NCI-H1105 (cell line): Measurements from ENCODE around the gene MYL1.
A peak's percentile ranks its signal among the peaks of the same experiment; 100 is the strongest.

Source experiments
- DNase-seq: peaks from one replicate; lab custom pipeline; 2025; lab: John Stamatoyannopoulos, UW

Gene MYL1

DNA sequence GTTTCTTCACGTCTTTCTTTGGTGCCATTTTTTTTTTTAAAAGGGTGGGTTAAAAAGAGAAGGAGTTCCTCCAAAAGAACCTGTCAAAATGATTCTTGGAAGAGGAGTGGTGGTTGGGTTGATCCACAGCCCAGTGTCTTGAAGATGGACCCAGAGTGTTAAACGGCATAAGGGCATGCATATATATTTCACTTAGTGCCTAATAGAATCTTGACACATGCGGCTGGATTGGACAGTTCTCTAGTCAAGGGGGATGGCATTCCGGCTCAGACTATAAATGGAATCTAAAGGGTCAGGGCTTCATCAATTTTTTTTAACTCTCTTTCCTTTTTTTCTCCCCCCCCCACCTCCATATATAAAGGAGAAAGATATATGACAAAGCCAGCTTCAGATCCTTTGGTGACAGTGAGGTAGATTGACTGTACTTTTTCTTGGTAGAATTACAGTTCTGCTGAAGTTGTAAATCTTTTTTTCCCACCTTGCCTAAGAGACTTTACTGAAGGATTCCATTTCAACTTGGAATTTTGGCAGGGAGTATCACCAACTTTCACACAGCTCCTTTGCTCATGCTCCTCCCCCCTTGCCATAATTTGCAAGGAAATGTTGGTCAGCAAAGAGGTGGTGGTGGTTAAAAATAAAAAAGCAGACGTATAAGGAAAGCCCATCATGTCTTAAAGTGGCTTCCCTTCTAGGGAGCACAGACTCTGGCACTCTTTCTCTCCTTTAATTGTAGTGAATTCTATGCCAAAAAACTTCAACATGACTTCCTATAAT lies at the start of gene MYL1:
Gene MYL1, minus strand, starts transcription at position 160 of the 774 bp plus-strand sequence. Its CDS starts 132 bp downstream, at position 28.
- no peak for DNase-seq

DNA sequence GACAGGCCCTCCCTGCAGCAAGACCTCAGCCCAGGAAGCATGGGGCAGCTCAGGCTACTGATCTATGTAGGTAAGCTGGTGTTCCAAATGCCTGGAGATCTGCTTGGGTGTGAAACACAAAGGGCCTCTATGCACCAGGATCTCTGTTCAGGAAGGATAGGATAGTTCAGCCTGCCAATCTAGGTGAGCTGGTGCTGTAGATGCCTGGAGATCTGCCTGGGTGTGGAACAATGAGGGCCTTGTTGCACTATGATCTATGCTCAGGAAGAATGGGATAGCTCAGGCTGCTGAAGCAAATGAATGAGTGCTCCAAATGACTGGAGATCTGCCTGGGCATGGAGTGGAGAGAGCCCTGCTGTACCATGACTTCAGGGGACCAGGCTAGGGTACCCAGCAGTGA lies 48.9 kb upstream of the MYL1 start:
- DNase-seq = no peak

DNA sequence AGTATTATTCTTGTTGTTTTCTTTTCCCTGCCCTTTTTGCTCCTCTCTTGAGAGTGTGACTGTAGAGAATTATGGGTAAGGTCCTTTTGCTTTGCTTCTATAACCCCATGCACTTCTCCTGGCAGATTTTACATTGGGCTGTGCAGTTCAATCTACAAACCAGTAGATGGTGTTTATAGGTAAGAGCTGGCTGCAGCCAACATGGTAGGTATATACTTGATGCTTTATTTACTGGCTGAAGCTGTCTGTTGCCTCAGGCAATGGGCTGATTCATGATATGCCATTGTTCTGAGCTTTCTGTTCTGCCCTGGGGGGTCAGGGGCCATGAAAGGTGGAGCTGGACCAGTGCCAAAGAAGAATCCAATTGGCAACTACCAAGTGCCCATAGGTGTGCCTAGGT lies 48.3 kb upstream of the MYL1 start:
- DNase-seq = no peak

DNA sequence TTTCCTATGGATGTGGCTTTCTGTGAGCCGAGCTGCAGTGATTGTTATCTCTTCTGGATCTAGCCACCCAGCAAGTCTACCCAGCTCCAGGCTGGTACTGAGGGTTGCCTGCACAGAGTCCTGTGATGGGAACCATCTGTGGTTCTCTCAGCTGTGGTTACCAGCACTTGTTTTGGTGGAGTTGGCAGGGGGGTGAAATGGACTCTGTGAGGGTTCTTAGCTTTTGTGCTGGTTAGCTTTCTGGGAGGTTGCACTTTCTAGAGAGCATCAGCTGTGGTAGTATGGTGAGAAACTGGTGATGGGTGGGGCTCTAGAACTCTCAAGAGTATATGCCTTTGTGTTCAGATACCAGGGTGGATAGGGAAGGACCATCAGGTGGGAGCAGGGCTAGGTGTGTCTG lies 45.4 kb upstream of the MYL1 start:
- no peak for DNase-seq

DNA sequence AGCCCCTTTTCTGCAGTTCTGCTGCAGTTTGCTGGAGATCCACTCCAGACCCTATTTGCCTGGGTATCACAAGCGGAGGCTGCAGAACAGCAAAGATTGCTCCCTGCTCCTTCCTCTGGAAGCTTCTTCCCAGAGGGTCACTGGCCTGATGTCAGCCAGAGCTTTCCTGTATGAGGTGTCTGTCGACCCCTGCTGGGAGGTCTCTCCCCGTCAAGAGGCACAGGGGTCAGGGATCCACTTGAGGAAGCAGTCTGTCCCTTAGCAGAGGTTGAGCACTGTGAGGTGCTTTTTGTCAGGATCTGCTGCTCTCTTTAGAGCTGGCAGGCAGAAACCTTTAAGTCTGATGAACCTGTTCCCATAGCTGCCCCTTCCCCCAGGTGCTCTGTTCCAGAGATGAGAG lies 42.0 kb upstream of the MYL1 start:
- no peak for DNase-seq

DNA sequence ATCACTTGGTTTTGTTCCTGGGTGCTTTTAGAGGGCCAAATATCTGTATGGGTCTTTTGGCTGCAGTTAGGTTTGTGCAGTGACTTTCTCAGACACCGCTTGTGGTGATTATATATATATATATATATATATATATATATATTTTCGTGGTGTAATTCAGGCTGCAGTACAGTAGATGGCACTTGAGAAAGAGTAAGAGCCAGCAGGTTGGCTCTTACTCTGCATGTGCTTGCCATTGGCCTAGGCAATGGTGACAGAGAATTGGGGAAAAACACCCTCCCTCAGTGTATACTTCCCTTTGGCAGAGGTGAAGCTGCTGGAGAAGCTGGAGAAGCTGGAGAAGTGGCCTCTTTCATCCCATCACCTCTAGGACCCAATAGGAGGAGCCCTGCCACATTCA lies 22.2 kb upstream of the MYL1 start:
- no peak for DNase-seq

DNA sequence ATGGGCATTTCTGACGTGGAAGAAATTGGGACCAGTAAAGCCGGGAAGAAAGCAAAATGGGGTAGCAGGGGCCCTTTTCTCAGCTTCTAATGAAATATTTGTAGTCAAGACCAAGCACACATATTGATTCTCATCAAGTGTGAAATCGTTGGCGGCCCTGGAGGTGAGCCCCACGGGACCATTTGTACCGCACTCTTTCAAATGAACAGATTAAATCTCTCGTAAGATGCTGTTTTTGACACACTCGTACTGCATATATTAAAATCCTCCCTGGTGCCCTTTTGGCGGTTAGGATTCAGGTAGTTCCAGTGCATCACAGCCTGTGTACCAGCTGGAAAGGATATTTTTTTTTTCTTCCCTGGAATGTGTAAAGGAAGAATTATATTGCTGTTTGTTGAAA lies 9.9 kb upstream of the MYL1 start:
- DNase-seq = no peak

DNA sequence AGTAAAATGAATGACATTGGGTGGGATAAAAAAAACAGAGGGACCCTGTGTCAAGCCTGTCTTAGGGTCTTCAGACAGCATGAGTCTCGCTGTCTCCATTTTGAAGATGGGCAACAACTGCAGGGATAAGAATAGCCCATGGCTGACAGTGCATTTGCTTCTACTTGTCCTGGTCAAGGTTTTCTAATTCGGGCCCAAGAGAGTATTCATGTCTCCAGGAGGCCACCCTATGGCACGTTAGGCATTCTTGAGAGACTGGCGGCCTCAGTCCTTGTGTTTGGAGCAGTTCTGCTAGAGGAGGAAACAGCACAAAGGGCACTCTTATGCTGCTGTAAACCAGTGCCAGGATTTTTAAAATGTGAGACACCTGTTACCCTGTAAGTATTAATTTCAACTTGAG lies 9.5 kb upstream of the MYL1 start:
- no peak for DNase-seq

DNA sequence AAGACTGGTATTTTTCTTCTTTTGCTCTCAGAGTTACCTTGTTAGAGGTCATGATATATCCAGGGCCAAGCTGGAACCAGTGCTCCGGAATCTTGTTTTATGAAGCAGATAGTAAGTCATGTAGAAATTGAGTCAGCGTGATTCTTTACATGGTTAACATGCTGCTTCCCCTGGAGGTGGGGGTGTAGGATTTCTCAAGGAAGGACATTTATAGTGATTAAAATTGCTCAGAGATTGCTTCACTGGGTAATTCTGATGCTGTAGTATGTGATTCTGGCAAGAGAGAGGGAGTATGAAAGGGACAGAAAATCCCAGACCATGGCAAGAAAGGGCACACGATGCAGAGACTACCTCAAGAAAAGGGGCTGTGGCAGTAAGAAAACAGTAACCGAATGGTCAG lies 8.0 kb upstream of the MYL1 start:
- no peak for DNase-seq

DNA sequence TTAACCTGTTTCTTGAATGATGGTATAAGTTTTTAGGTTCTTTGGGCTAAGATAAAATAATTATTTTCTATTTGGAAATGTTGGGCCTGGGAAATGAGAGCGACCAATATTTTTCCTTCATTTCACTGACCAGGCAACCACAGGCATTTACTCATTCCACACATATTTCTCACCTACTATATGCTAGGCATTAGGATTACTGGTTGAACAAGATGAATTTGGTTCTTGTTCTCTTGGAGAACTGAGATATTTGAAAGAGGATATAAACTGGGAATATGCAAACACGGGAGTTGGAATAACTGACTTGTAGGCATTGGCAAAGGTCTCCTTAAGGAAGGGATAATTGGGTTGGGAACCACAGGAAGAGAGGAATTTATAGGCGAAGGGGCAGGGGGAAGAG lies 3.9 kb upstream of the MYL1 start:
- DNase-seq = no peak

DNA sequence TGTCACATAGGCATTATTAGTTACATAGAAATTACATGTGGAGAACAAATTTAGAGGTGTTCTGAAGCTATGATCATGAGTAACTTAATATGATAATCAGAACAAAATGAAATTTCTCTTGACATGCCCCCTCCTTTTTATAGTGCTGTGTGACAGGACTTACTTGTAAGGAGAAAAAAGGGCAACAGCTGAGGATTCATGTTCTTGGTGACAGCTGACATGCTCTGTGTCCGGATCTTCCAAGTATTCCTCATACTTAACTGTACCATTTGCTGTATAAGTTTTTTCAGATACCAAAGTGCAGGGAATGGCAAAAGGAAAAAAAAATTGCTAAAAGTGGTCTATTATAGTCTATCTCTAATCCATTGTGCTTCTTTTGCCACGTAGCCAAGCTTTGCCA lies 3.5 kb upstream of the MYL1 start:
- DNase-seq = no peak

DNA sequence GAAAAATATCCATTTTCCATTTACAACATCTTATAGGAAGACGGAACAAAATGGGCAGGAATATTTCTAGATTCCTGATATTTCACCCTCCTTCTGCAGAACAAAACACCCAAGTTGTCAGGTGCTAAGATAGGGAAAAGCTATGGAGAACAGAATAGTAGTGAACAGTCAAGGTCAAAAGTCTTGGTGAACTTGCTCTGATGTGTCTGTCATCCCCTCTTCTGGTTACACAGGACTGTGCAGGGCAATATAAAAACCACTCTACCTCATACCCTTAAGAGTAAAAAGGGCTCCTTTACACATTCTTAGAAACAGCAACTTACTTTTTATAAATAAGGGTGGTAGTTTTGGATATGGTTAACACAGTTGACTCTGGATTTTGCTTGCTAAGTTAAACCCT lies 4.4 kb downstream of the MYL1 start:
- no peak for DNase-seq

DNA sequence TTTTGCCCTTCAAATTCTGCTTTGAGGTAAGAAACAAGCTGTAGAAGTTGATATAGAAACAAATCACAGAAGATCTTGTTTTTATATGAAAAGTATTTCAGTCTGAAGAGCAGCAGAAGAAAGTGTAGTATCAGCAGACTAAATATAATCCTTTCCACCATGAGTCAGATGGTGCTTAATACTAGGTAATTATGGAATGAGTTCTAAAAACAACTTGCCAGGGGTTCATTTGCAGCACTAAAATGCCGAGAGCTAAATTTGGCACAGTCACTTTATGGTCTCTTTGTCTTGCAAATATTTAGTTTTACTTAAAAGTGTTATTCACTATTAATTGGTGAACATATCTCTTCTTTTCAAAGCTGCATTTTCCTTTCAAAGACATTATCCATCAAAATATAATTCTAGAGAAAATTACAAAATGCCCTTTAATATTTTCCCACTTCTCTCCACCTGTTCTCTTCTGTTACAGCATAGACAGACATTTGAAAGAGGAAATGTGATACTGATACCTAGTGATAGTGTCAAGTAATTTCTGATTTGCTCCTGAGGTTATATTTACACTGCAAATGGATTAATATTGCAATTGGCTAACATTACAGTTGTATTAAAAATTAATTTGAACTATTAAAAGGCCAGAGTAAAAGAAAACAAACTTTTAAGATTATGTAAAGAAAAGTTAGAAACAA lies 5.3 kb downstream of the MYL1 start:
- peak; percentile 68 for DNase-seq

DNA sequence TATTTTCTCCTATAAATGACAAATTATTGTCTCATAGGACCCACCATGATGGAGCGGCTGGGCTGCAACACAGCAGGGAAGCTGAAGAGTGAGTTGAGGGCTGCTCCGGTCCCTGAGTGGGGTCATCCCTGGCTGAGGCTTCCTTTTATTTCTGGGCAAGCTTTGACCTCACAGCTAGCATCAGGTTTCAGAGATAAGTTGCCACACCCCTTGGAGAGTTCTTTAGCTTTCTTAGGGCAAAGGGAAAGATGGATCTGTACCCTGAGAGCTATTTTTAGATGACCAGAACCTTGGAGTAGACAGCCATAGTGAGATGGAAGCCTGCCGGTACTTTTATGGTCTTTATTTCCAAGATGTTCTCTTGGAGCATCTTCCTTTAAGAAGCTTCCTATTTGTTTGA lies 11.5 kb downstream of the MYL1 start:
- no peak for DNase-seq

DNA sequence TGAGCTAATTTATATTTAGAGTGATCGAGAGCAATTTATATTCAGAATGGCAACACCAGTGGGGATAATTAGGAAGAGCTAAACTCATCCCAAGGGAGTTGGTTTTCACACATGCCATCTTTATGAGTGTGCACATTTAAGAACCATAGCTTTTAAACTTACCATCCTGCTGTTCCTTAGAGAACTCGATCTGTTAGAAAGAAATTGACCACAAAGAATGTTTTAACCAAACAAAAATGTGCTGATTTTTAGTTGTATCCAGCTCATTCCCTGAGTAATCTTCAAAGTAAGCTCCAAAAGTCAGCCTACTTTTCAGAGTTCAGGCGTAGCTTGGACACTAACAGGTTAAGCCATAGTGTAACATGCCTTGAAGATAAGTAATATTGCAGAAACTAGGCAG lies 12.6 kb downstream of the MYL1 start:
- no peak for DNase-seq

DNA sequence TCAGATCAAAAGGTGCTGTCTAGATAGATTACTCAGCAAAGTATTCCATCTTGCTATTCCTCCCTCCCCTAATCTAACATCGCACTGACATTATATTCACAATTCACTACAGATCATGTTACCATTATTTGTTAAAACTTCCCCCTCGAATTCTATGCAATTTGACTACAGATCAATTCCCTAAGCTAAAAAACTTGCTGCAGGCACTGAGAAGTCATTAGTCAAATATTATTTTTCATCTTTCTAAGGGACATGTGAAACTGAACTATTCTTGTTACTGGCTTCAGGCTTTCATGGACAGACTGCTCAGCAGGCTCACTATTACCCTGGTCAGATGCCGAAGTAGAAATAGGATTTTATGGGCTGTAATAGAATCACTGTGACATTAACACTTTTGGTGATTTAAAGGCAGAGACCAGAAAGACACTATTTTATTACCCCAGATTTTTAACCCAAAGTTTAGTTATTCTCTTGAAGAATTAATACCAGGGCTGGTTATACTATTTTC lies 15.1 kb downstream of the MYL1 start:
- no peak for DNase-seq

DNA sequence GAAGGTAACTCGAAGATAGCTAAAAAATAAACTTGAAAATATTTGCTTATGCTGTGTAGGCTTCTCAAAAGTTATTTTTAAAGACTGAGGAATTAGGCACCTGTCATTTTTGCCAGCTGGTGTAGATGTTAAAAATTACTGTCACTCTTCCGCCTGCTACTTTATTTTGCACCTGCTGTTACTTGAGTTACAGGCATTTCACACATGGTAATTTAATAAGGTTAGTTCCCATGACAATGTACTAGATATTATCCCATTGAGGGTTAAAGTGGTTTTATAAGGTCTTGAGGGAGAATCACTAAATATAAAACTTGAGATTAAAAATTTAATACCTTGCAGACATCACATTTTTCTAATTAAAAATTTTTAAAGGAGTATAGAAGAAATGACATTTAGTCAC lies 26.6 kb downstream of the MYL1 start:
- DNase-seq = peak; percentile 32

DNA sequence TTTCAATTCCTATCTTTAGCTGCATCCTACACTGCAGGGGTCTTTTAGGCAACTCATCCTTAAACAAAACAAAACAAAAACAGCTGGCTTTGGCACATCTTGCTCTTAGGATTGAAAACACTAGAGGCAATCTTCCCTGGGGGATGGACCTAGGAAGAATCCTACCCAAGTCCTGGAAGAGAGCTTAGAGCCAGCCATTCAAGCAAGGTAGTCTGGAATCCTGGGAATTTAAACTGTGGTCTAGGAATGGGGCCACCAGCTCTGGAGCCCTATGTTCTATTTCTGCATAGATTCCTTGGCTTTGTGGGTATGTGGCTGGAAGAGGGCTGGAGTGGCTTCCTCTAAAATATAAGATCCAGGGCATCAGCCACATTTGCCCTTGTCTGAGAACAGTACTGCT lies 27.7 kb downstream of the MYL1 start:
- DNase-seq = no peak

DNA sequence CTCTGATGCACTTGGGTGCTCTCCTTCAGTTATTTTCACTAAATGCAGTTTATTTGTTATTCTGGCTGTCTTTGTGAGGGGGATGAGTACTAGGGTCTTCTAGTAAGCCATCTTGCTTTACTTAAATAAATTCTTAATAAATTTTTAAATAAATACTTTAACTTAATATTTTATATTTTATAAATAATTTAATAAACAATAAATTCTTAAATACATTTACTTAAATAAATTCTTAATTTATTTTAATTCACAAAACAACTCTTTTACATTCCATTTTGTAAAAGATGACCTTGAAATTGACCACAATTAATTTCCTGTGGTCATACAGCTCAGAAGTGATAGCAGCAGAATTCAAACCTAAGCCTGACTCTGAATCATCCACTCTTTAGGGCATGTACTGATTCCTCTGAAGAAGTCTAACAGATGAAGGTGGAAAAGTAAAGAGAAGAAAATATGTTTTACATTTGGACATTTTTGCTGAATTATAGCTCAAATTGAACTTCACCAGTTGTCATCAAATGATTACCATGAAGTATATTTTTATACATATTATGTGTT lies 28.8 kb downstream of the MYL1 start:
- DNase-seq = no peak

DNA sequence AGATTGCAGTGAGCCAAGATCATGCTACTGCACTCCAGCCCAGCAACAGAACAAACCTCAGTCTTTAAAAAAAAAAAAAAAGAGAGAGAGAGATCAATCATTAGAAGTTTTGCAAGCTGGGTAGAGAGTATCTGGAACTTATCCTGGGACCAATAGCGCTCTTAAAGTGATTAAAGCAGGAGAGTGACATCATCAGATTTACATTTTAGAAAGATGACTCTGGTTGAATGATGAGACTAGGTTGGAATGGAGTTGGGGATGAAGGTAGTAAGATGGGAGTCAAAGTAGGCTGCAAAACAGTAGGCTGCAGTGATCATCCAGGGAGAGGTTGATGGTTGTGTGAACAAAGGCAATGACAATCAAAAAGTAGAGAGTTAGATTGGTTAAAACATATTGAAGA lies 37.8 kb downstream of the MYL1 start:
- DNase-seq = no peak

DNA sequence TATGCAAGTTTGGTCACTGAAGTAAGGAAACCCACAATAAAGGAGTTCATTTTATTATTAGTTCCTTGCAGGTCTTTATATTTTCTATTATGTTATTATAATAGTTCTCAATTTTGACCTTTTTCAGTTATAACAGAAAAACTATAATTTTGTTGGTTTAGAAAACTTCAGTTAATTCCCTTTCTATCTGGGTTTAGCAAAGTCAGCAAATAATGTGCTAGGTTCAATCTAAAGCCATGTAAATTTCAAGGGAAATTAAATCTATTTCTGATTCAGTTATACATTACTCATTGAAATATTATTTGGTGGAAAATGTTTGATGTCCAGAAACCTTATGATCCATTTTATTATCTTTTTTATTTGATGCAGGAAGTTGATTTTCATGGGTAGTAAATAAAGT lies 43.7 kb downstream of the MYL1 start:
- DNase-seq = no peak

DNA sequence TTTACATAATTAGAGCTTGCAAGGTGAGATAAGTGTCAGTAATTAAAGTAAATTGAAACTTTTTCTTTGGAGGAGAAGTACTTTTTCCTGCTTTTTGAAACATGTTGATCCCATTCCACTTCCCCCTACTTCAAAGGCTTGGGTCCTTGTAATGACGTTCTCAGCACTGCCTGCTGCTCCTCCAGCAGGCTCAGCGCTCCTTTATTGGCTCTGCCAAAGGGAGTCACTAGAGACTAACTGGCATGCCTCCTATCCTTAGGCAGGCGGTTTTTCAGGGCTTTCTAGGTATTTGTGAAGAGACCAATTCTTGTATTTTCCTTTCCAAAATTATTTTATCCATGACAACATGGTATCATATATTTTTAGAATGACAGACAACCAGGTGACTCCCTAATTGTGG lies 45.8 kb downstream of the MYL1 start:
- no peak for DNase-seq

DNA sequence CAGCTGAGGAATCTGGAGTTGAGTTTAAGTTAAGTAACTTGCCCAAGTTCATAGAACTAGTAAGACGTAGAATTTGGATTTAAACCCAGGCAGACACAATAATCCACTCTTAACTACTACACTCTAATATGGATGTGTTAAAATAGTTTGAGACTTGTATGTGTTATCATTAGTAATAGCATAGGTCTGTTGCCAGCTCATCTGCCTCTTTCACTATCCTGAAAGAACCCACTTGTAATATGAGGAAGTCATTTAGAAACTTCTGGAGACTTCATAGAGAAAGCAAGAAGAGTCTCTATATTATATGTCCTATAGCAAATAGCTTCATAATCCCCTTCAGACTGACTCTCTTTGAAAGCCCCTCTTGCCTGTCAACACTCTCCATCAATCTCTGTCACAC lies 46.7 kb downstream of the MYL1 start:
- DNase-seq = no peak
